HEK293 (cell line): ENCODE data around the gene SPC25.

ENCODE experiments used
- CTCF ChIA-PET: fragments of 350-600 bp; formaldehyde crosslinking; extraction: SDS; loops from one replicate; lab custom pipeline; 2021; ENCODE audit warnings: antibody characterized with exemption; lab: Yijun Ruan, JAX
- POLR2A ChIA-PET: fragments of 300-600 bp; formaldehyde crosslinking; extraction: SDS; loops from one replicate; lab custom pipeline; 2020; ENCODE audit warnings: antibody characterized with exemption, inconsistent platforms; lab: Yijun Ruan, JAX
- H3K27ac ChIP-seq: fragments of 200-500 bp; sonication (Bioruptor generic); 2 replicates; pipeline ENCODE4 v1.5.1; 2014; ENCODE audit warnings: low read depth, low read length, control low read depth, inconsistent platforms; ENCODE audit errors: extremely low read depth
- H3K36me3 ChIP-seq, 2 experiments: fragments of 200-500 bp in 1 of 2; sonication (Bioruptor generic) in 1 of 2; 1 replicate in 1 of 2; 2 replicates in 1 of 2; pipeline ENCODE4 v1.5.1; 2014 to 2017; ENCODE audit warnings: inconsistent platforms in 2 of 2, low read length in 2 of 2; ENCODE audit not compliant: control insufficient read depth in 2 of 2, insufficient read depth in 1 of 2
- H3K4me1 ChIP-seq: fragments of 200-500 bp; sonication (Bioruptor generic); 2 replicates; pipeline ENCODE4 v1.5.1; 2014; ENCODE audit warnings: mild to moderate bottlenecking, low read length, inconsistent platforms; ENCODE audit not compliant: control insufficient read depth, insufficient read depth
- H3K4me3 ChIP-seq: 2 replicates; pipeline ENCODE4 v1.5.1; 2011; ENCODE audit warnings: low read depth, mild to moderate bottlenecking, control low read depth, low read length, moderate library complexity
- H3K9me3 ChIP-seq: fragments of 200-500 bp; sonication (Bioruptor generic); 2 replicates; pipeline ENCODE4 v1.5.1; 2014; ENCODE audit warnings: low read depth, low read length, inconsistent platforms; ENCODE audit not compliant: control insufficient read depth, insufficient read depth
- AEBP2 ChIP-seq: fragments of 450-650 bp; formaldehyde crosslinking; IDR thresholded peaks from 2 replicates; pipeline ENCODE4 v1.5.1; 2016; ENCODE audit warnings: missing biosample characterization, missing genetic modification characterization, borderline replicate concordance
- BCL11A ChIP-seq: fragments of 450-650 bp; formaldehyde crosslinking; IDR thresholded peaks from 2 replicates; pipeline ENCODE4 v1.5.1; 2016; ENCODE audit warnings: low read depth, missing biosample characterization, missing genetic modification characterization
- HOXC10 ChIP-seq: sonication (generic); formaldehyde crosslinking; IDR thresholded peaks from 2 replicates; pipeline ENCODE4 v1.8.1; 2023; ENCODE audit warnings: mild to moderate bottlenecking, missing genetic modification reagents
- KLF8 ChIP-seq: fragments of 450-650 bp; formaldehyde crosslinking; IDR thresholded peaks from 2 replicates; pipeline ENCODE4 v1.5.1; 2016; ENCODE audit warnings: missing biosample characterization, missing genetic modification characterization
- MEIS1 ChIP-seq: sonication (generic); formaldehyde crosslinking; IDR thresholded peaks from 2 replicates; pipeline ENCODE4 v1.8.1; 2022; ENCODE audit warnings: missing genetic modification reagents, mild to moderate bottlenecking, borderline replicate concordance
- SCRT2 ChIP-seq: fragments of 450-650 bp; formaldehyde crosslinking; IDR thresholded peaks from 2 replicates; pipeline ENCODE4 v1.5.1; 2016; ENCODE audit warnings: missing biosample characterization, missing genetic modification characterization
- SP3 ChIP-seq: fragments of 450-650 bp; formaldehyde crosslinking; IDR thresholded peaks from 2 replicates; pipeline ENCODE4 v1.5.1; 2016; ENCODE audit warnings: missing biosample characterization, missing genetic modification characterization
- ZNF133 ChIP-seq: fragments of 450-650 bp; formaldehyde crosslinking; IDR thresholded peaks from 2 replicates; pipeline ENCODE4 v1.5.1; 2016; ENCODE audit warnings: missing biosample characterization, missing genetic modification characterization
- ZNF16 ChIP-seq: fragments of 450-650 bp; formaldehyde crosslinking; IDR thresholded peaks from 2 replicates; pipeline ENCODE4 v1.5.1; 2016; ENCODE audit warnings: low read depth, missing biosample characterization, missing genetic modification characterization
- ZNF184 ChIP-seq: fragments of 450-650 bp; IDR thresholded peaks from 2 replicates; pipeline ENCODE4 v1.5.1; 2018; ENCODE audit warnings: missing biosample characterization, mild to moderate bottlenecking, missing genetic modification characterization
- ZNF26 ChIP-seq: fragments of 450-650 bp; formaldehyde crosslinking; IDR thresholded peaks from 2 replicates; pipeline ENCODE4 v1.5.1; 2016; ENCODE audit warnings: missing biosample characterization, missing genetic modification characterization
- ZNF280D ChIP-seq: fragments of 450-650 bp; formaldehyde crosslinking; IDR thresholded peaks from 2 replicates; pipeline ENCODE4 v1.5.1; 2016; ENCODE audit warnings: missing biosample characterization, missing genetic modification characterization
- ZNF311 ChIP-seq: fragments of 450-650 bp; formaldehyde crosslinking; IDR thresholded peaks from 2 replicates; pipeline ENCODE4 v1.5.1; 2017; ENCODE audit warnings: missing biosample characterization, missing genetic modification characterization, borderline replicate concordance
- ZNF366 ChIP-seq: fragments of 450-650 bp; formaldehyde crosslinking; conservative IDR thresholded peaks from 2 replicates; pipeline ENCODE4 v1.5.1; 2016; ENCODE audit warnings: missing biosample characterization, missing genetic modification characterization
- ZNF394 ChIP-seq: fragments of 450-650 bp; formaldehyde crosslinking; IDR thresholded peaks from 2 replicates; pipeline ENCODE4 v1.5.1; 2016; ENCODE audit warnings: missing biosample characterization, missing genetic modification characterization, mild to moderate bottlenecking, moderate library complexity, borderline replicate concordance
- ZNF426 ChIP-seq: fragments of 450-650 bp; formaldehyde crosslinking; IDR thresholded peaks from 2 replicates; pipeline ENCODE4 v1.5.1; 2017; ENCODE audit warnings: missing biosample characterization, missing genetic modification characterization, mild to moderate bottlenecking, inconsistent platforms, moderate library complexity
- ZNF510 ChIP-seq: fragments of 450-650 bp; formaldehyde crosslinking; IDR thresholded peaks from 2 replicates; pipeline ENCODE4 v1.5.1; 2018; ENCODE audit warnings: mild to moderate bottlenecking, missing genetic modification characterization, missing biosample characterization; ENCODE audit not compliant: insufficient replicate concordance
- ZNF518A ChIP-seq: fragments of 450-650 bp; formaldehyde crosslinking; conservative IDR thresholded peaks from 2 replicates; pipeline ENCODE4 v1.5.1; 2016; ENCODE audit warnings: low read depth, missing biosample characterization, missing genetic modification characterization
- ZNF558 ChIP-seq: fragments of 450-650 bp; formaldehyde crosslinking; IDR thresholded peaks from 2 replicates; pipeline ENCODE4 v1.5.1; 2016; ENCODE audit warnings: missing biosample characterization, missing genetic modification characterization
- ZNF610 ChIP-seq: fragments of 450-650 bp; formaldehyde crosslinking; IDR thresholded peaks from 2 replicates; pipeline ENCODE4 v1.5.1; 2016; ENCODE audit warnings: missing biosample characterization, missing genetic modification characterization, borderline replicate concordance
- ZNF639 ChIP-seq: fragments of 450-650 bp; formaldehyde crosslinking; IDR thresholded peaks from 2 replicates; pipeline ENCODE4 v1.5.1; 2016; ENCODE audit warnings: missing biosample characterization, missing genetic modification characterization
- ZNF677 ChIP-seq: fragments of 450-650 bp; IDR thresholded peaks from 2 replicates; pipeline ENCODE4 v1.5.0; 2018; ENCODE audit warnings: missing biosample characterization, mild to moderate bottlenecking, missing genetic modification characterization, moderate library complexity
- ZSCAN16 ChIP-seq: fragments of 450-650 bp; formaldehyde crosslinking; IDR thresholded peaks from 2 replicates; pipeline ENCODE4 v1.5.1; 2016; ENCODE audit warnings: missing biosample characterization, missing genetic modification characterization

SPC25 gene

GRCh38 chr2:168929031-168929430 lies 38.8 kb upstream of the SPC25 start (continued):
- TF ChIP-seq ZNF26 (tag by site-specific recombination) (no peak), ZNF677 (tag by site-specific recombination) (no peak), ZSCAN16 (tag by site-specific recombination) (no peak), MEIS1 (CRISPR knock-in tag) (no peak), ZNF639 (tag by site-specific recombination) (no peak), BCL11A (no peak)
- TF ChIP-seq, all 188 proteins: peak for 0

- Histone ChIP-seq H3K36me3 (no peaks in the 10 kb centered on the region), H3K4me3 (no peak overlapping the region), H3K4me1 (no peaks in the 10 kb centered on the region), H3K9me3 (no peaks in the 10 kb centered on the region), H3K27ac (no peak overlapping the region)
- ChIA-PET POLR2A (no interaction called here), CTCF (interaction anchor here (0.6 to 0.7 kb wide), 2 partner anchors 15 to 120 kb away, joined by 3 to 4 read pairs; no protein-coding TSS in a partner anchor)
- TF ChIP-seq ZNF610 (tag by site-specific recombination) (no peak), ZNF558 (tag by site-specific recombination) (no peak), HOXC10 (CRISPR knock-in tag) (no peak), ZNF518A (no peak), ZNF133 (tag by site-specific recombination) (no peak), ZNF394 (no peak), SP3 (tag by site-specific recombination) (no peak), ZNF280D (tag by site-specific recombination) (no peak), ZNF366 (tag by site-specific recombination) (no peak), KLF8 (tag by site-specific recombination) (no peak), ZNF426 (no peak), ZNF184 (tag by site-specific recombination) (no peak), ZNF311 (no peak), AEBP2 (tag by site-specific recombination) (no peak), ZNF510 (tag by site-specific recombination) (no peak), ZNF16 (no peak), SCRT2 (tag by site-specific recombination) (no peak)
These were observed 38.0 kb upstream of the SPC25 start for GRCh38 chr2:168928113-168928831.
